HTR-8/SVneo (cell line): ENCODE results near the gene CCKAR.
"Not testable (repeated sequence)": the region's sequence is repeated elsewhere in the genome, so short reads cannot be mapped to it uniquely, and the experiment has no call there.

Source experiments
- DNase-seq: peaks from one replicate; pipeline ENCODE4 v3.0.0; 2011; ENCODE audit warnings: low spot score, mixed read lengths; ENCODE audit not compliant: insufficient read length
- FAIRE-seq: peaks from 2 replicates; lab custom pipeline; 2011; peaks lifted over from hg19 to GRCh38; lab: Jason Lieb, UNC

CCKAR gene

GRCh38 chr4:26490111-26490959 is at the start of gene CCKAR:
TSS of gene CCKAR (minus strand) at chr4:26490484. CDS start at chr4:26490267, 217 bp downstream.
- no peak for FAIRE-seq
- no peak for DNase-seq

GRCh38 chr4:26533685-26534084 is 43.4 kb upstream of the CCKAR start:
- no peak for DNase-seq
- FAIRE-seq: no peak

- no peak for FAIRE-seq
- no peak for DNase-seq
Measured at GRCh38 chr4:26531491-26532116, 41.3 kb upstream of the CCKAR start.

GRCh38 chr4:26530099-26530498 is 39.8 kb upstream of the CCKAR start:
- FAIRE-seq (no peak), DNase-seq (no peak)

- DNase-seq: no peak
- FAIRE-seq: no peak
Measured at GRCh38 chr4:26529479-26529878, 39.2 kb upstream of the CCKAR start.

GRCh38 chr4:26525771-26526150 is 35.5 kb upstream of the CCKAR start:
- DNase-seq (no peak), FAIRE-seq (no peak)

- DNase-seq (no peak), FAIRE-seq (no peak)
Measured at GRCh38 chr4:26525136-26525770, 35.0 kb upstream of the CCKAR start.

GRCh38 chr4:26524011-26524410 is 33.7 kb upstream of the CCKAR start:
- DNase-seq (no peak), FAIRE-seq (no peak)

- FAIRE-seq (no peak), DNase-seq (no peak)
Measured at GRCh38 chr4:26522478-26522877, 32.2 kb upstream of the CCKAR start.

- no peak for FAIRE-seq
- no peak for DNase-seq
Measured at GRCh38 chr4:26520728-26521450, 30.6 kb upstream of the CCKAR start.

GRCh38 chr4:26515936-26516335 is 25.7 kb upstream of the CCKAR start:
- DNase-seq (no peak), FAIRE-seq (no peak)

GRCh38 chr4:26510334-26510964 is 20.2 kb upstream of the CCKAR start:
- DNase-seq (no peak), FAIRE-seq (no peak)

- no peak for FAIRE-seq
- DNase-seq: no peak
Measured at GRCh38 chr4:26509681-26510333, 19.5 kb upstream of the CCKAR start.

GRCh38 chr4:26507286-26507685 is 17.0 kb upstream of the CCKAR start:
- no peak for DNase-seq
- FAIRE-seq: no peak

- FAIRE-seq (no peak), DNase-seq (no peak)
Measured at GRCh38 chr4:26503844-26504243, 13.6 kb upstream of the CCKAR start.

GRCh38 chr4:26503427-26503826 is 13.1 kb upstream of the CCKAR start:
- DNase-seq (no peak), FAIRE-seq (no peak)

- FAIRE-seq, DNase-seq: not testable (repeated sequence)
Measured at GRCh38 chr4:26500565-26500999, 10.3 kb upstream of the CCKAR start.

- no peak for DNase-seq
- no peak for FAIRE-seq
Measured at GRCh38 chr4:26496207-26496783, 6.0 kb upstream of the CCKAR start.

- FAIRE-seq (no peak), DNase-seq (no peak)
Measured at GRCh38 chr4:26493461-26493860, 3.2 kb upstream of the CCKAR start.
